OCI-LY1 (cell line): ENCODE measurements around the gene MAMDC2.

ENCODE experiments used
- CTCF ChIP-seq: fragments of 200-600 bp; sonication (generic), shearing (Covaris generic); IDR thresholded peaks from 2 replicates; pipeline ENCODE4 v1.5.1; 2017; ENCODE audit warnings: mild to moderate bottlenecking, antibody characterized with exemption, low read length, moderate library complexity, mixed read lengths
- EZH2 ChIP-seq: fragments of 200-600 bp; sonication (generic), shearing (Covaris generic); IDR thresholded peaks from 2 replicates; pipeline ENCODE4 v1.8.0; 2017; ENCODE audit warnings: borderline replicate concordance, mixed run types, mild to moderate bottlenecking, antibody characterized with exemption, low read length, moderate library complexity, mixed read lengths

GRCh38 chr9:70170151-70170790, 126.6 kb downstream of the MAMDC2 start:
- TF ChIP-seq EZH2 (no peak), CTCF (no peak)
